Inferior parietal cortex (tissue), 1 donor: ENCODE data around the gene PAPPA.

Experiments
- DNase-seq: peaks from one replicate; pipeline ENCODE4 v3.0.0-alpha.2; 2016; ENCODE audit errors: extremely low spot score

Gene PAPPA

DNA sequence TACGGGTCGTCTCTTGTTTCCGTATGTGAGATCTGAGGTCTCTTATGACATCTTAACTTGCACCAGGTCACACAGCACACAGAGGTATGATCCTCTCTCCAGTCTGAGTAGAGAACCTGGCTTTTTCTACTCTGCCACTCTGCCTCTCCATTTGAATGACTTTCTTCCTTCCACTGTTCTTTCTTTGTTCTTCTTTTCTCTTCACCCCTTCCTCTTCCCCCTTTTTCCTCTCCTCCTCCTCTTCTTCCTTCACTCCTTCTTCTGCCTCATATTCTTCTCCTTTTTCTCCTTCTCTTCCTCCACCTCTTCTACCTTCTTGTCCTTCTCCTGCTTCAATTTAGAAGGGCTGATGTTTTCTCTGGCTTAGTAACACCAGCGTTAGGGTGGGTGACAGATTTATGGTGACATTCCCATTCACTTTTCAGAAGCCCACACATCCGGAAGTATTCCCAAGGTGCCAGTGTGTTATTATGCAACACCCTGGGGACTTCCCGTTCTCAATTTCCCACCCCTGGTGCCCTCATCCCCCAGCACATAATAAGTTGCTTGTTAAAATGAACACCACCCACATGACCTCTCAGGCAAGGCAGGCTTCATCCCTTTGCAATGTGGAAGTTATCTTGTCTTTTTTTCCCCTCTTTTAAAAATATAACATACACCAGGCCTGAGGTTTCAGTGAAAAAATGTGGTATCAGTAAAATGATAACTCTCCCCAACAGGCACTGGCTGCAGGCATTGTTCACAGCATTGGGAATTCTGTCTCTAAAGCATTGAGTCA is 122.0 kb downstream of the PAPPA start:
- DNase-seq = no peak

DNA sequence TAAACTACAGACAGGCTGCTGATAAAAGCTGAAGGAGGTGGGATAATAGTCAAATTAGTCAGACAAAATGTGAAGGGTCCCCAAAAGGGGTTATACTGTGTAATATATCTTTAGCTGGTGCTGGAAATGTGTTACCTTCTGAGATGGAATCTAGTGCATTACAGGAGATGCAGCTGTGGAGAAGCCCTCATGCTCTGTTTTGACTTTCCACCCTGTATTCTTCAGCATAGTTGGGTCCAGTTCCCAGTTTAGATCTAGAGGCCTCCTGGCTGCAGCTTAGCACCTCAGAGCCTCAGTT is 122.6 kb downstream of the PAPPA start:
- DNase-seq = no peak

DNA sequence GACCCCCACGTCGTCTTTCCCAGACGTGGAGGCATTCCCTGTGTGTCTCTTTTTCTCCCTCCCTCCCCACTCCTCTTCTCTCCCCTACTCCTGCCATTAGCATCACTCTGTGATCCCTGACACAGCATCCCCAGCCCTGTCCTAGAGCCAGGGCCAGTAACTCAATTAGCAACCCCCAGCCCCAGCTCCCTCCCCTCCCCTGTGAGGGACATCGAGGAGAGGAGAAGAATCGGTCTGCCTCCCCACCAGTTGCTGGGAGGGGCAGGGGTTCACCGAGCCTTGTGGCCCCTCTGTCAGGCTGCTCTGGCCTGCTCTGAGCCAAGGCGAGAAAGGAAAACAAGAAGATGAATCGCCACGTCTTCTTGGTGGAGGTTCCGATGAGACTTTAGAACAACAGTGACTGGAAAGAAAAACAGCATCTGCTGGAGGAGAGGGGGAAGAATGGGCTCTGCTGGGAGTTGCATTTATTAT is 123.1 kb downstream of the PAPPA start:
- DNase-seq = no peak

DNA sequence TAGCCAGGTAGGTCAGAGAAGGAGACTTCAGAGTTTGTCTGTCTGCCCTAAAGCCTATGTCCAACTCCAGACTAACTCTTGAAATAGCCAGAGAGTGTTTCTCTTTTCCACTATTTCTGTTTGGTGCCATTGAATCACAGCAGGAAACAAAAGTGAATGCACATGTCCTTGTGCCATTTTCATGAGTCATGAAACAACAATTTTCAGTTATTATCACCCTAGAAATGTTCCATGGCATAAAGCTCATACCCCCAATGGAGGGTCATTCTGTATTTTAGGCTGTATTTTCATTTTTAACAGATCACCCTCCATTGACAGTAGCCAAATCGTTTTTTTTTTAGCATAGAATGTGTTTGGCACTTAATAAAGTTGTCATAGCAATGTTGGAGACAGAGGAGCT is 124.7 kb downstream of the PAPPA start:
- DNase-seq = no peak

GRCh38 chr9:116279230-116279629 is 125.6 kb downstream of the PAPPA start:
- no peak for DNase-seq

GRCh38 chr9:116280529-116280928 is 126.9 kb downstream of the PAPPA start:
- DNase-seq = no peak

DNA sequence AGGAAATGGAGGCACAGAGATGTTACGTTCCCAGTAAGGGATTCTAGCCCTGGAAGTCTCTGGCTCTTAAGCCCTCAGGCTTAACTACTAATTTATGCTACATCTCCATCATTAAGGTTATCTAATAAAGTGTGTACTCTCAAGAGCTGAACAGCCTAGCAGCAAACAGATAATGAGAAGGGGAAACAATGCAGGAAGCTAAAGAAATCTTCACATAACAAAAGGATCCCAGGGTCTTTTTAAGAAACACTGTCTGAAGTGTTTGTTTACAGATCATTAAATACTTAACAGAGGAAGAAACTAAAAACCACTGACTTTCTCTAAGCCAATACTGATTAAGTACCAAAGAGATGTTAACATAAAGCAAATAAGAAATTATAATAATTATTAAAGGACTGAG is 129.0 kb downstream of the PAPPA start:
- no peak for DNase-seq

GRCh38 chr9:116284518-116284917 is 130.9 kb downstream of the PAPPA start:
- no peak for DNase-seq

- no peak for DNase-seq
Measured at GRCh38 chr9:116285320-116285719, 131.7 kb downstream of the PAPPA start.

DNA sequence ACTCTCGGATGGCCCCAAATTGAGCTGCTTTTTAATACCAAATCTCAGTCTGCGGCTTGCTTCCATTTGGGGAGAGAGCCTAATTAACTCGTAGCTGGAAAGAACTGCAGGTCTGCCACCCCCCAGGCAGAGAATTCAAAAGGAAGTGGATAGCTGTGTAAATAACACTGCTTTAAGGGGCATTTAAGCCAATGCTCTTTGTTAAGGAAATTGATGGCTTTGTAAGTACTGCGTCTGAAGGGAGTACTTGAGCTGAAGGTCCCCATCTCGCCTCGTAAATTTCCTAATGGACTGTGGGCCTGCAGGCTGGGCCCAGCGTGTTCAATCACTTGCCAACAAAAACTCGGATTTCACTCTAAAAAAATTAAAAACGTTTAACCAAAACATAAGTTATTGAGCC is 132.7 kb downstream of the PAPPA start:
- no peak for DNase-seq

GRCh38 chr9:116287721-116288120 is 134.1 kb downstream of the PAPPA start:
- no peak for DNase-seq

DNA sequence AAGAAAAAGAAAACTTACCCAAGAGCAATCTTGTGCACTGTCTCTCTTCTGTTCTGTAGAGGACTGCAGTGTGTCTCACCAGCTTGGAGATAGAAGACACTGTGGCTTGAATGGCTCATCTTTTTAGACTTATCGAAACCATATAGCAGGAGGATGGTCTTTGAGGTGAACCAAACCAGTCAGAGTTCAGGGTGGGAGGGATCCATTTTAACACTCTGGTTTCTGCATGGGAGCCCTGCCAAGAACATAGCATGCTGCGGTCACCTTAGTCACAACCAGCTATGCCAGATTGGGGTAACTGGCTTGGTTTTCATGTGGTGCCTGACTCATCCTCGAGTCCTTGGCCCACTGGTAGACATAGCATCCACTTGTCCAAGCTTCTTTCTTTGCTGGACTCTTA is 135.1 kb downstream of the PAPPA start:
- no peak for DNase-seq

- DNase-seq = no peak
Measured at GRCh38 chr9:116297346-116297745, 143.8 kb downstream of the PAPPA start.

- DNase-seq = peak; percentile 18
Measured at GRCh38 chr9:116298249-116298648, 144.7 kb downstream of the PAPPA start.

GRCh38 chr9:116298878-116299391 is 145.3 kb downstream of the PAPPA start:
- no peak for DNase-seq

GRCh38 chr9:116300360-116300870 is 146.8 kb downstream of the PAPPA start:
- DNase-seq = no peak

- no peak for DNase-seq
Measured at GRCh38 chr9:116303270-116303669, 149.7 kb downstream of the PAPPA start.

DNA sequence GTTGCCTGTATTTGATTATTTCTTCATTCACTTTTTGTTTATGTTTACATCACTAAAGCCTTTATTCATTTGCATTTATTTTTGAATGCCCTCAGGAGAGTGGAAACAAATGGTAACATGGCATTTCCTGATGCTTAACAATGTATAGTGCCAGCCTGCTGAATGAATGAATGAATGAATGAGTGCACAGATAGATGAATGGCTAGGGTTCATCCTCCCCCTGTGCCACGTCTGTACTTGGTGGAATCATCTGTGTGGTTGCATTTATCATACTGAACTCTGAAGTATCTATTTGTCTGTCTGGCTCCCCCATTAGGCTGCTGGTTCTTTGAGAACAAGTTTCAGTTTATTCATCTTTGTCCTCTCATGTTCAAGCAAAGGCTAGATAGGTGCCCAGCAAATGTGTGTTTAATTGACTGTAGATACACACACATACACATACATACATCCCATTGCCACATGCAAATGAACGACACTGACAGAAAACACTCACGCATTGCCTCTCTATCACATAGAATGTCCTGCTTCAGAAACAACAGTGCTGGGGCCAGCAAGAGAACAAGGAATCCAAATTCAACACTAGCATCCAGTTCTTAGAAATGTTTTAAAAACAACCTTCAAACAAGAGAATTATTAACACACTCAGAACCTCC is 150.4 kb downstream of the PAPPA start:
- no peak for DNase-seq

DNA sequence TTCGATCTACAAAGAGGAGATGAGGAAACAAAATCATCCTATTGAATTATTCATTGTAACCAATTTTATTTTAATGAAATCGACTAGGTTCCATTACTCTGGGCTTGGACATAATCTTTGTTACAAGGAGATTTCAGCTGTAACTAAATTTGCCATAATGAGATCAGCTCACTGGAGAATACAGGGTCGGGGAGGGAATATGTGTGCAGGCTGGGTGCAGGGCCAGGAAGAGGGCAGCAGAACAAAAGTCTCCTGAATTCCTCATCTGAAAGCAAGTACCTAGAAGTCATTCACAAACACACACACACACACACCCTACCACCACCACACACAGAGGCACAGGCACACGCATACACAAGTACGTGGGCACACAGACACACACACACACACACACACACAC is 151.2 kb downstream of the PAPPA start:
- no peak for DNase-seq

GRCh38 chr9:116308076-116308475 is 154.5 kb downstream of the PAPPA start:
- no peak for DNase-seq

- DNase-seq = no peak
Measured at GRCh38 chr9:116309900-116310611, 156.5 kb downstream of the PAPPA start.

GRCh38 chr9:116312221-116312620 is 158.6 kb downstream of the PAPPA start:
- no peak for DNase-seq

- no peak for DNase-seq
Measured at GRCh38 chr9:116313638-116314037, 160.0 kb downstream of the PAPPA start.
